Anterior cingulate cortex (tissue), 58 donors: ENCODE results near the gene CPTP.

Experiments used
- DNase-seq, 58 donors: peaks; one replicate each; lab custom pipeline; 2025; lab: John Stamatoyannopoulos, UW

The CPTP gene

GRCh38 chr1:1332031-1332755 is 7.6 kb downstream of the CPTP start:
- no peak for DNase-seq

GRCh38 chr1:1332774-1333480 is 8.3 kb downstream of the CPTP start:
- DNase-seq = peak in 1 of 58 donors; percentile 26

- DNase-seq = peak in 1 of 58 donors; percentile 28
Observed at GRCh38 chr1:1333551-1334241, 9.1 kb downstream of the CPTP start.

- no peak for DNase-seq
Observed at GRCh38 chr1:1334835-1335234, 10.2 kb downstream of the CPTP start.

GRCh38 chr1:1335283-1335682 is 10.7 kb downstream of the CPTP start:
- DNase-seq = no peak

- DNase-seq = no peak
Observed at GRCh38 chr1:1335792-1336248, 11.2 kb downstream of the CPTP start.

- no peak for DNase-seq
Observed at GRCh38 chr1:1336446-1336845, 11.8 kb downstream of the CPTP start.

GRCh38 chr1:1336931-1337792 is 12.6 kb downstream of the CPTP start:
- DNase-seq = no peak

- no peak for DNase-seq
Observed at GRCh38 chr1:1337793-1338147, 13.2 kb downstream of the CPTP start.

- DNase-seq = no peak
Observed at GRCh38 chr1:1338278-1338677, 13.7 kb downstream of the CPTP start.

- DNase-seq = peak in 1 of 58 donors; percentile 26
Observed at GRCh38 chr1:1340185-1340584, 15.6 kb downstream of the CPTP start.

GRCh38 chr1:1340791-1341548 is 16.4 kb downstream of the CPTP start:
- no peak for DNase-seq

GRCh38 chr1:1341549-1342021 is 17.0 kb downstream of the CPTP start:
- DNase-seq = no peak

GRCh38 chr1:1342061-1342562 is 17.5 kb downstream of the CPTP start:
- DNase-seq = no peak

GRCh38 chr1:1342584-1343115 is 18.0 kb downstream of the CPTP start:
- DNase-seq = no peak

GRCh38 chr1:1343811-1344421 is 19.3 kb downstream of the CPTP start:
- DNase-seq = no peak

GRCh38 chr1:1344655-1345361 is 20.2 kb downstream of the CPTP start:
- DNase-seq = no peak

GRCh38 chr1:1345384-1345783 is 20.8 kb downstream of the CPTP start:
- no peak for DNase-seq
